K562 (cell line): ENCODE measurements around the gene ADPGK. TPM values are rescaled to one million over a fixed set of nuclear protein-coding genes. Genes with fewer than 3 reads are reported as not detected.

ENCODE experiments used
- ATAC-seq: fragments of 200-7000 bp; cut with Tn5 transposase; 3 replicates; pipeline ENCODE4 v1.9.1; 2020; ENCODE audit warnings: moderate library complexity
- BruUV-seq: library from RNA; stranded (reverse); fragments of 400-500 nt; replicated peaks from 2 replicates; lab custom pipeline; 2021; lab: Mats Ljungman, UMichigan
- CTCF ChIA-PET: fragments of 300-600 bp; formaldehyde crosslinking; extraction: SDS; loops from one replicate; lab custom pipeline; 2021; ENCODE audit warnings: low intra/inter-chr PET ratio; lab: Yijun Ruan, JAX
- POLR2A ChIA-PET: fragments of 300-600, 350-650 bp; sonication (Branson Sonifier 250); formaldehyde crosslinking; extraction: SDS; loops from one replicate; lab custom pipeline; 2021; ENCODE audit warnings: antibody characterized with exemption, inconsistent platforms; lab: Yijun Ruan, JAX
- DNase-seq, 4 experiments: peaks; one replicate each; pipeline versions ENCODE4 v3.0.0 to v3.0.0-alpha.2; 2011 to 2018; ENCODE audit warnings: low spot score in 3 of 4, mixed read lengths in 3 of 4; ENCODE audit errors: extremely low read depth in 1 of 4
- FAIRE-seq: peaks from 2 replicates; lab custom pipeline; 2011; peaks lifted over from hg19 to GRCh38; lab: Jason Lieb, UNC
- H2AFZ ChIP-seq: 2 replicates; pipeline ENCODE4 v1.6.0; 2011; ENCODE audit warnings: low read depth, low read length, control low read depth, inconsistent platforms
- H3K27ac ChIP-seq: fragments of 200-600 bp; 3 replicates; pipeline ENCODE4 v1.8.0; 2011; ENCODE audit warnings: low read depth, mild to moderate bottlenecking, control low read depth, inconsistent platforms, low read length, moderate library complexity, mixed read lengths; ENCODE audit errors: extremely low read depth
- H3K27me3 ChIP-seq, 2 experiments: fragments of 300-600 bp in 1 of 2; 2 replicates in 1 of 2; 3 replicates in 1 of 2; pipeline versions ENCODE4 v1.6.0 to v1.8.0; 2011; ENCODE audit warnings: inconsistent platforms in 2 of 2, low read length in 2 of 2, mild to moderate bottlenecking in 1 of 2, mixed read lengths in 1 of 2, moderate library complexity in 1 of 2; ENCODE audit not compliant: control insufficient read depth in 2 of 2, insufficient read depth in 2 of 2
- H3K36me3 ChIP-seq: fragments of 300-600 bp; 3 replicates; pipeline ENCODE4 v1.8.0; 2011; ENCODE audit warnings: mild to moderate bottlenecking, low read length, inconsistent platforms; ENCODE audit not compliant: control insufficient read depth, insufficient read depth
- H3K4me1 ChIP-seq, 2 experiments: fragments of 200-600 bp in 1 of 2; replicated peaks in 1 of 2; 2 replicates in 1 of 2; 3 replicates in 1 of 2; pipeline versions ENCODE4 v1.5.1 to v1.8.0; 2011; ENCODE audit warnings: inconsistent platforms in 2 of 2, low read length in 2 of 2, mild to moderate bottlenecking in 1 of 2, mixed read lengths in 1 of 2, moderate library complexity in 1 of 2; ENCODE audit not compliant: control insufficient read depth in 2 of 2, insufficient read depth in 2 of 2
- H3K4me2 ChIP-seq: 2 replicates; pipeline ENCODE4 v1.6.1; 2011; ENCODE audit warnings: low read length, control low read depth, inconsistent platforms, mixed read lengths; ENCODE audit not compliant: insufficient read depth
- H3K4me3 ChIP-seq: fragments of 200-600 bp; sonication (generic), shearing (Covaris generic); 2 replicates; pipeline ENCODE4 v1.5.1; 2016; ENCODE audit warnings: control low read depth, inconsistent platforms
- H3K79me2 ChIP-seq: fragments of 200-600 bp; 3 replicates; pipeline ENCODE4 v1.8.0; 2011; ENCODE audit warnings: low read length, inconsistent platforms; ENCODE audit not compliant: control insufficient read depth, insufficient read depth
- H3K9ac ChIP-seq, 2 experiments: 2 replicates each; pipeline versions ENCODE4 v1.6.0 to v1.6.1; 2011; ENCODE audit warnings: low read depth in 2 of 2, low read length in 2 of 2, control low read depth in 1 of 2, inconsistent platforms in 1 of 2, mild to moderate bottlenecking in 1 of 2, mixed read lengths in 1 of 2; ENCODE audit not compliant: insufficient read depth in 1 of 2
- H3K9me1 ChIP-seq: one replicate; pipeline ENCODE4 v1.6.0; 2011; ENCODE audit warnings: inconsistent platforms, mild to moderate bottlenecking, low read length, moderate library complexity; ENCODE audit not compliant: control insufficient read depth, insufficient read depth
- H3K9me3 ChIP-seq: replicated peaks from 2 replicates; pipeline ENCODE4 v1.5.1; 2011; ENCODE audit warnings: low read depth, low read length, inconsistent platforms; ENCODE audit not compliant: control insufficient read depth, insufficient read depth
- H4K20me1 ChIP-seq: replicated peaks from 2 replicates; pipeline ENCODE4 v1.6.1; 2011; ENCODE audit warnings: low read length, inconsistent platforms, mixed read lengths; ENCODE audit not compliant: control insufficient read depth, insufficient read depth
- CCNT2 ChIP-seq: IDR thresholded peaks from 2 replicates; pipeline ENCODE4 v1.6.1; 2011; ENCODE audit warnings: borderline replicate concordance, low read depth, mild to moderate bottlenecking, moderate library complexity, mixed read lengths, low read length; ENCODE audit not compliant: insufficient read length; ENCODE audit errors: extremely low read depth
- GABPB2 ChIP-seq: fragments of 250-450 bp; sonication (Bioruptor Pico); conservative IDR thresholded peaks from 2 replicates; pipeline ENCODE4 v1.5.1; 2021; ENCODE audit warnings: mild to moderate bottlenecking
- RBM15 ChIP-seq: fragments of 200-400 bp; formaldehyde crosslinking; IDR thresholded peaks from 2 replicates; pipeline ENCODE4 v1.6.1; 2018; ENCODE audit warnings: mild to moderate bottlenecking, low read length, moderate library complexity; ENCODE audit not compliant: insufficient read depth
- TAF7 ChIP-seq: fragments of 450-650 bp; IDR thresholded peaks from 2 replicates; pipeline ENCODE4 v1.6.1; 2016; ENCODE audit warnings: missing genetic modification characterization, missing compliant biosample characterization
- ZNF12 ChIP-seq: sonication (generic); formaldehyde crosslinking; IDR thresholded peaks from 2 replicates; pipeline ENCODE4 v1.4.0; 2020; ENCODE audit warnings: mild to moderate bottlenecking, missing genetic modification reagents
- ZNF507 ChIP-seq: conservative IDR thresholded peaks from 2 replicates; pipeline ENCODE4 v1.6.1; 2017; ENCODE audit warnings: missing genetic modification characterization, missing compliant biosample characterization
- ZNF717 ChIP-seq: fragments of 250-450 bp; sonication (Bioruptor Pico); IDR thresholded peaks from 2 replicates; pipeline ENCODE4 v1.5.0; 2021
- WGBS: fragments of 100-300 bp; shearing (Covaris generic); methylation state at CpG from one replicate; pipeline ENCODE4 v1.1.6; 2016; ENCODE audit warnings: low coverage, mixed read lengths; ENCODE audit not compliant: insufficient coverage; ENCODE audit errors: missing lambda C conversion rate; 5-methylcytosine and 5-hydroxymethylcytosine counted together
- in situ Hi-C: fragments of 300-500 bp; cut with MboI; formaldehyde crosslinking; loops from 4 replicates; pipeline ENCODE4 v1.15.0; 2018; ENCODE audit warnings: inconsistent platforms, mixed read lengths
- intact Hi-C: fragments of 100-400 bp; cut with micrococcal nuclease; formaldehyde crosslinking; loops from 2 replicates; pipeline ENCODE4 v1.14.2; 2022
- polyA plus RNA-seq, 8 experiments: library from polyadenylated mRNA; depleted of rRNA in 4 of 8; stranded (reverse) in 5 of 8; unstranded in 3 of 8; fragments of >200 nt; fragmentation: Nextera tagmentation in 2 of 8; fragmentation: Illumina TruSeq in 1 of 8; extraction: Ambion mirVana in 2 of 8; extraction: Trizol in 1 of 8; gene quantifications; 2 replicates each; pipeline versions ENCODE4 v1.2.1 to v1.2.3, GENCODE V29; 2011 to 2014; ENCODE audit warnings: inconsistent platforms in 1 of 8, missing spikeins in 1 of 8
- total RNA-seq, 7 experiments: library from RNA; depleted of rRNA in 6 of 7; stranded (reverse); fragments of >200 nt in 6 of 7; fragmentation: Illumina TruSeq in 2 of 7; extraction: Trizol in 2 of 7; gene quantifications; 2 replicates each; pipeline versions ENCODE4 v1.2.1 to v1.2.3, GENCODE V29; 2011 to 2021; ENCODE audit warnings: low replicate concordance in 1 of 7
- TF ChIP-seq, protein P1 (sequence below): fragments of 150-350 bp; IDR thresholded peaks from 2 replicates; pipeline ENCODE4 v1.6.1; 2014; ENCODE audit warnings: low read depth, mild to moderate bottlenecking, low read length, borderline replicate concordance
- TF ChIP-seq, protein P2 (sequence below): fragments of 250-450 bp; sonication (Bioruptor Pico); IDR thresholded peaks from 2 replicates; pipeline ENCODE4 v1.9.0; 2021; ENCODE audit warnings: mild to moderate bottlenecking
- TF ChIP-seq, protein P3 (sequence below), 2 experiments: IDR thresholded peaks; 2 replicates each; pipeline ENCODE4 v1.6.1; 2011; ENCODE audit warnings: borderline replicate concordance in 1 of 2, control low read depth in 1 of 2, low read depth in 1 of 2, low read length in 1 of 2, mild to moderate bottlenecking in 1 of 2, mixed read lengths in 1 of 2, moderate library complexity in 1 of 2; ENCODE audit not compliant: insufficient read depth in 1 of 2, insufficient read length in 1 of 2, poor library complexity in 1 of 2, severe bottlenecking in 1 of 2; ENCODE audit errors: extremely low read depth in 1 of 2

The ADPGK gene
- total and polyA plus RNA-seq, 9 of the 15 experiments (the other 6 are each of a cell fraction or from before 2014, with no cell fraction given), result 13.4 to 97.4 (median 48.5) TPM

DNA sequence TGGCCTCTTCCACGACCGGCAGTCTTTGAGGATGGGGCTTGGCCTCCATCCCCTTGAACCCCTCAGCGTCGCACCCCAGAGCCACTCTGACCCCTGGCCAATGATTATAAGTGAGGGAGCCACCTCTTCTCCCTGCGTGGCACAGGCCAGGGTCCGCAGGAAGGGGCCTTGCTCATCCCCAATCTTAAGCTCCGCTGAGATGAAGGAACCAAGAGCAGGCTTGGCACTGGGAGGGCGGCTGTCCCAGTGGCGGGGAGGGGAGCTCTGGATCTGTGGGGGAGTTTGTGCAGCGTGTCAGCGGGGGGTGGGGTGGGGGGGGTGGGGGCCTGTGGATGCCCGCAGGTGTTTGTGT lies 13.8 kb upstream of the ADPGK start:
- no TSS peak for BruUV-seq
- Histone ChIP-seq H3K36me3 (no peaks in the 10 kb centered on the region), H4K20me1 (0 out of 2 replicates have a peak, but pooled peaks cover 5% of the 10 kb centered on the region), H3K27me3 (peaks cover 18 to 27% of the 10 kb centered on the region in 2 experiments; a peak in 4 of 5 replicates), H3K79me2 (no peaks in the 10 kb centered on the region), H2AFZ (peak overlapping the region; percentile 90; the same call in 1 of the 2 replicates), H3K4me3 (peak overlapping the region; percentile 38), H3K4me2 (peak overlapping the region; percentile 51), H3K4me1 (peaks cover 0 to 12% of the 10 kb centered on the region in 2 experiments; a peak in 3 of 5 replicates), H3K27ac (no peak overlapping the region), H3K9ac (peak overlapping the region in 1 of 2 experiments; percentile 59; a peak in 2 of 4 replicates), H3K9me1 (no peaks in the 10 kb centered on the region), H3K9me3 (no peaks in the 10 kb centered on the region)
- peak in 1 of 4 experiments; percentile 23 for DNase-seq
- WGBS, result 12% methylated on average over 10 of the region's 12 CpGs
- TF ChIP-seq ZNF12, result no peak
- no peak for TF ChIP-seq GABPB2 (CRISPR knock-in tag)
- TF ChIP-seq CCNT2, result no peak
- TF ChIP-seq, protein P1, sequence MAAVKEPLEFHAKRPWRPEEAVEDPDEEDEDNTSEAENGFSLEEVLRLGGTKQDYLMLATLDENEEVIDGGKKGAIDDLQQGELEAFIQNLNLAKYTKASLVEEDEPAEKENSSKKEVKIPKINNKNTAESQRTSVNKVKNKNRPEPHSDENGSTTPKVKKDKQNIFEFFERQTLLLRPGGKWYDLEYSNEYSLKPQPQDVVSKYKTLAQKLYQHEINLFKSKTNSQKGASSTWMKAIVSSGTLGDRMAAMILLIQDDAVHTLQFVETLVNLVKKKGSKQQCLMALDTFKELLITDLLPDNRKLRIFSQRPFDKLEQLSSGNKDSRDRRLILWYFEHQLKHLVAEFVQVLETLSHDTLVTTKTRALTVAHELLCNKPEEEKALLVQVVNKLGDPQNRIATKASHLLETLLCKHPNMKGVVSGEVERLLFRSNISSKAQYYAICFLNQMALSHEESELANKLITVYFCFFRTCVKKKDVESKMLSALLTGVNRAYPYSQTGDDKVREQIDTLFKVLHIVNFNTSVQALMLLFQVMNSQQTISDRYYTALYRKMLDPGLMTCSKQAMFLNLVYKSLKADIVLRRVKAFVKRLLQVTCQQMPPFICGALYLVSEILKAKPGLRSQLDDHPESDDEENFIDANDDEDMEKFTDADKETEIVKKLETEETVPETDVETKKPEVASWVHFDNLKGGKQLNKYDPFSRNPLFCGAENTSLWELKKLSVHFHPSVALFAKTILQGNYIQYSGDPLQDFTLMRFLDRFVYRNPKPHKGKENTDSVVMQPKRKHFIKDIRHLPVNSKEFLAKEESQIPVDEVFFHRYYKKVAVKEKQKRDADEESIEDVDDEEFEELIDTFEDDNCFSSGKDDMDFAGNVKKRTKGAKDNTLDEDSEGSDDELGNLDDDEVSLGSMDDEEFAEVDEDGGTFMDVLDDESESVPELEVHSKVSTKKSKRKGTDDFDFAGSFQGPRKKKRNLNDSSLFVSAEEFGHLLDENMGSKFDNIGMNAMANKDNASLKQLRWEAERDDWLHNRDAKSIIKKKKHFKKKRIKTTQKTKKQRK, result no peak
- TF ChIP-seq, protein P2, sequence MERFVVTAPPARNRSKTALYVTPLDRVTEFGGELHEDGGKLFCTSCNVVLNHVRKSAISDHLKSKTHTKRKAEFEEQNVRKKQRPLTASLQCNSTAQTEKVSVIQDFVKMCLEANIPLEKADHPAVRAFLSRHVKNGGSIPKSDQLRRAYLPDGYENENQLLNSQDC, result no peak
- no peak for TF ChIP-seq RBM15
- no peak for TF ChIP-seq ZNF717 (CRISPR knock-in tag)
- no peak for TF ChIP-seq ZNF507 (tag)
- no peak for TF ChIP-seq TAF7 (tag)
- TF ChIP-seq, protein P3, sequence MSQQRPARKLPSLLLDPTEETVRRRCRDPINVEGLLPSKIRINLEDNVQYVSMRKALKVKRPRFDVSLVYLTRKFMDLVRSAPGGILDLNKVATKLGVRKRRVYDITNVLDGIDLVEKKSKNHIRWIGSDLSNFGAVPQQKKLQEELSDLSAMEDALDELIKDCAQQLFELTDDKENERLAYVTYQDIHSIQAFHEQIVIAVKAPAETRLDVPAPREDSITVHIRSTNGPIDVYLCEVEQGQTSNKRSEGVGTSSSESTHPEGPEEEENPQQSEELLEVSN (IDR thresholded peaks at IDR 0.05; ENCODE audit: borderline replicate concordance in 1 of 2, extremely low read depth in 1 of 2, insufficient read depth in 1 of 2, insufficient read length in 1 of 2, low read depth in 1 of 2, low read length in 1 of 2, poor library complexity in 1 of 2, severe bottlenecking in 1 of 2), result no peak
- peak; percentile 8; the same call in 1 of the 3 replicates for ATAC-seq
- POLR2A ChIA-PET, result interaction anchor here (0.6 kb wide), 1 partner anchor 24 kb away, joined by 3 read pairs; no protein-coding TSS in a partner anchor
- in situ Hi-C loops (loop anchor here (25.0 kb wide), 1 partner anchor 1290 kb away; the partner anchor contains the start of gene GOLGA6A), intact Hi-C loops (loop anchor here (10.0 kb wide), 1 partner anchor 73 kb away; no protein-coding TSS in a partner anchor)
- CTCF ChIA-PET, result no interaction called here
- FAIRE-seq, result no peak
